Liver (tissue), 9 donors: ENCODE results near the gene FAM90A26. TPM values are rescaled to one million over a fixed set of nuclear protein-coding genes. Genes with fewer than 3 reads are reported as not detected.
"Not testable (repeated sequence)": the region's sequence is repeated elsewhere in the genome, so short reads cannot be mapped to it uniquely, and the experiment has no call there.

Source experiments
- DNase-seq: peaks from one replicate; pipeline ENCODE4 v3.0.0-alpha.2; 2017; ENCODE audit warnings: low spot score
- H3K27ac ChIP-seq, 2 donors: one replicate each; pipeline ENCODE4 v1.7.0; 2013; ENCODE audit warnings: inconsistent platforms in 2 of 2, low read length in 2 of 2, control low read depth in 1 of 2, low read depth in 1 of 2, mild to moderate bottlenecking in 1 of 2
- H3K27me3 ChIP-seq, 4 donors: one replicate each; pipeline versions ENCODE4 v1.6.1 to v1.7.0; 2013; ENCODE audit warnings: low read length in 3 of 4, inconsistent platforms in 1 of 4, mild to moderate bottlenecking in 1 of 4, moderate library complexity in 1 of 4; ENCODE audit not compliant: control insufficient read depth in 4 of 4, insufficient read depth in 4 of 4
- H3K36me3 ChIP-seq, 4 donors: one replicate each; pipeline versions ENCODE4 v1.6.1 to v1.7.0; 2013; ENCODE audit warnings: low read length in 3 of 4, mild to moderate bottlenecking in 3 of 4, low read depth in 1 of 4, moderate library complexity in 1 of 4; ENCODE audit not compliant: control insufficient read depth in 4 of 4, insufficient read depth in 3 of 4
- H3K4me1 ChIP-seq, 4 donors: one replicate each; pipeline versions ENCODE4 v1.6.1 to v1.7.0; 2013; ENCODE audit warnings: low read length in 3 of 4, mild to moderate bottlenecking in 3 of 4, moderate library complexity in 1 of 4; ENCODE audit not compliant: control insufficient read depth in 4 of 4, insufficient read depth in 4 of 4
- H3K4me3 ChIP-seq, 3 donors: one replicate each; pipeline versions ENCODE4 v1.6.1 to v1.7.0; 2013; ENCODE audit warnings: low read length in 3 of 3, control low read depth in 1 of 3, low read depth in 1 of 3, mild to moderate bottlenecking in 1 of 3
- H3K9ac ChIP-seq, 2 donors: one replicate each; pipeline ENCODE4 v1.7.0; 2013; ENCODE audit warnings: low read length in 2 of 2, mild to moderate bottlenecking in 2 of 2, moderate library complexity in 2 of 2, control low read depth in 1 of 2, low read depth in 1 of 2
- H3K9me3 ChIP-seq, 4 donors: one replicate each; pipeline versions ENCODE4 v1.6.1 to v1.7.0; 2013; ENCODE audit warnings: low read length in 3 of 4; ENCODE audit not compliant: control insufficient read depth in 4 of 4
- CTCF ChIP-seq: fragments of 150-350 bp; IDR thresholded peaks from 2 replicates; pipeline ENCODE4 v1.5.1; 2017; ENCODE audit warnings: improper control_type of control experiment, low read depth, low read length; ENCODE audit not compliant: missing input control
- RAD21 ChIP-seq, 2 donors: IDR thresholded peaks; 2 replicates each; pipeline ENCODE4 v1.6.1; 2016; ENCODE audit warnings: antibody characterized with exemption in 2 of 2, mild to moderate bottlenecking in 2 of 2
- WGBS: extraction: QIAGEN DNeasy Blood & Tissue Kit; methylation state at CpG from one replicate; pipeline ENCODE4 v1.1.7; 2013; 5-methylcytosine and 5-hydroxymethylcytosine counted together
- polyA plus RNA-seq, 2 donors: library from polyadenylated mRNA; stranded (reverse) in 1 of 2; unstranded in 1 of 2; fragments of 200-250 nt in 1 of 2; fragments of >200 nt in 1 of 2; fragmentation: Nextera tagmentation in 1 of 2; extraction: Ambion mirVana in 1 of 2; gene quantifications; one replicate each; pipeline versions ENCODE4 v1.2.1 to v1.2.3, GENCODE V29; 2013 to 2015
- total RNA-seq, 2 donors: library from RNA; depleted of rRNA; stranded (reverse); fragments of >200 nt; gene quantifications; one replicate each; pipeline ENCODE4 v1.2.3, GENCODE V29; 2014
- donor health status: healthy.
- donor health status: healthy.
- donor health status: healthy.
- donor health status: healthy.
- donor health status: healthy.

Gene FAM90A26
- total and polyA plus RNA-seq, 4 donors: not detected

GRCh38 chr4:9158392-9158791 lies 11.8 kb upstream of the FAM90A26 start:
- not testable (repeated sequence) for H3K4me1 ChIP-seq, H3K27me3 ChIP-seq, DNase-seq, H3K36me3 ChIP-seq, H3K9me3 ChIP-seq, H3K9ac ChIP-seq, H3K27ac ChIP-seq, H3K4me3 ChIP-seq
- TF ChIP-seq CTCF (peak; percentile 23), RAD21 (IDR thresholded peaks at IDR 0.05) (peak in 1 of 2 donors; percentile 57)
- 36% methylated on average over 6 of the region's 6 CpGs for WGBS

- 86% methylated on average over 6 of the region's 6 CpGs for WGBS
- H3K27me3 ChIP-seq, H3K4me1 ChIP-seq, H3K36me3 ChIP-seq, H3K9ac ChIP-seq, H3K4me3 ChIP-seq, H3K27ac ChIP-seq, DNase-seq, H3K9me3 ChIP-seq: not testable (repeated sequence)
These were observed 10.2 kb upstream of the FAM90A26 start for GRCh38 chr4:9160046-9160445.

- not testable (repeated sequence) for DNase-seq, H3K4me3 ChIP-seq, H3K27ac ChIP-seq, H3K9ac ChIP-seq, H3K36me3 ChIP-seq, H3K27me3 ChIP-seq, H3K4me1 ChIP-seq, H3K9me3 ChIP-seq
- peak in 1 of 2 donors; percentile 50 for TF ChIP-seq RAD21 (IDR thresholded peaks at IDR 0.05)
- peak; percentile 27 for TF ChIP-seq CTCF
- WGBS: 25% methylated on average over 8 of the region's 8 CpGs
These were observed 4.2 kb upstream of the FAM90A26 start for GRCh38 chr4:9165990-9166389.

- H3K36me3 ChIP-seq, H3K4me1 ChIP-seq, H3K4me3 ChIP-seq, H3K9ac ChIP-seq, H3K27me3 ChIP-seq, H3K9me3 ChIP-seq, H3K27ac ChIP-seq, DNase-seq: not testable (repeated sequence)
- WGBS: 83% methylated on average over 13 of the region's 13 CpGs
These were observed 40.1 kb downstream of the FAM90A26 start, which contains the start of gene USP17L10 for GRCh38 chr4:9210357-9210756. Gene USP17L10 (plus strand): TSS chr4:9210657. CDS start chr4:9210657, 0 bp downstream.

- not testable (repeated sequence) for H3K27ac ChIP-seq, H3K9me3 ChIP-seq, H3K27me3 ChIP-seq, DNase-seq, H3K4me1 ChIP-seq, H3K9ac ChIP-seq, H3K36me3 ChIP-seq, H3K4me3 ChIP-seq
- 76% methylated on average over 11 of the region's 14 CpGs for WGBS
These were observed 44.5 kb downstream of the FAM90A26 start for GRCh38 chr4:9214701-9215100.

GRCh38 chr4:9215105-9215504 lies 44.9 kb downstream of the FAM90A26 start, which contains the start of gene USP17L11:
Gene USP17L11 (plus strand): TSS chr4:9215405. CDS start chr4:9215405, 0 bp downstream.
- DNase-seq, H3K4me3 ChIP-seq, H3K27ac ChIP-seq, H3K9ac ChIP-seq, H3K36me3 ChIP-seq, H3K27me3 ChIP-seq, H3K9me3 ChIP-seq, H3K4me1 ChIP-seq: not testable (repeated sequence)
- 91% methylated on average over 10 of the region's 14 CpGs for WGBS

GRCh38 chr4:9219852-9220251 lies 49.6 kb downstream of the FAM90A26 start, which contains the start of gene USP17L12:
Gene USP17L12 (plus strand): TSS chr4:9220152. CDS start chr4:9220152, 0 bp downstream.
- WGBS: no CpG with 5 or more reads among the region's 13 CpGs
- not testable (repeated sequence) for H3K4me3 ChIP-seq

More at GRCh38 chr4:9219852-9220251, 49.6 kb downstream of the FAM90A26 start, which contains the start of gene USP17L12:
- H3K9ac ChIP-seq, H3K9me3 ChIP-seq, DNase-seq, H3K4me1 ChIP-seq, H3K36me3 ChIP-seq, H3K27me3 ChIP-seq, H3K27ac ChIP-seq: not testable (repeated sequence)
